IMR-90 (cell line): ENCODE measurements around the gene PITPNC1. TPM values are rescaled to one million over a fixed set of nuclear protein-coding genes. Genes with fewer than 3 reads are reported as not detected.

ENCODE experiments used
- ATAC-seq: fragments of 200-7000 bp; cut with Tn5 transposase; 2 replicates; pipeline ENCODE4 v1.9.1; 2020; ENCODE audit warnings: low read depth, mild to moderate bottlenecking, moderate library complexity
- BruUV-seq: library from RNA; stranded (reverse); fragments of 400-500 nt; replicated peaks from 2 replicates; lab custom pipeline; 2021; lab: Mats Ljungman, UMichigan
- CTCF ChIA-PET: fragments of 300-600 bp; formaldehyde crosslinking; extraction: SDS; loops from one replicate; lab custom pipeline; 2021; ENCODE audit warnings: antibody characterized with exemption; lab: Yijun Ruan, JAX
- POLR2A ChIA-PET: fragments of 300-600 bp; sonication (Branson Sonifier 250); formaldehyde crosslinking; loops from one replicate; lab custom pipeline; 2022; ENCODE audit warnings: antibody characterized with exemption; ENCODE audit not compliant: unreplicated experiment; lab: Charles Lee
- DNase-seq: peaks from one replicate; pipeline ENCODE4 v3.0.0; 2013
- H2AFZ ChIP-seq: replicated peaks from 2 replicates; pipeline ENCODE3; 2013; ENCODE audit warnings: low read length, mild to moderate bottlenecking; ENCODE audit not compliant: poor library complexity
- H2AK5ac ChIP-seq: 2 replicates; pipeline ENCODE4 v1.6.1; 2013; ENCODE audit warnings: low read depth, low read length, inconsistent platforms
- H2AK9ac ChIP-seq: replicated peaks from 2 replicates; pipeline ENCODE3; 2013; ENCODE audit warnings: mild to moderate bottlenecking, low read depth, low read length, moderate library complexity; ENCODE audit not compliant: poor library complexity
- H2BK120ac ChIP-seq: 2 replicates; pipeline ENCODE4 v1.6.1; 2013; ENCODE audit warnings: low read depth, low read length, inconsistent platforms
- H2BK15ac ChIP-seq: 3 replicates; pipeline ENCODE4 v1.6.1; 2013; ENCODE audit warnings: low read depth, low read length, inconsistent platforms
- H2BK20ac ChIP-seq: 2 replicates; pipeline ENCODE4 v1.6.1; 2013; ENCODE audit warnings: low read depth, mild to moderate bottlenecking, inconsistent platforms, low read length, moderate library complexity
- H2BK5ac ChIP-seq: 2 replicates; pipeline ENCODE4 v1.6.1; 2013; ENCODE audit warnings: mild to moderate bottlenecking, low read depth, low read length, inconsistent platforms; ENCODE audit not compliant: poor library complexity, severe bottlenecking
- H3K14ac ChIP-seq: replicated peaks from 2 replicates; pipeline ENCODE4 v1.6.1; 2013; ENCODE audit warnings: low read depth, low read length, inconsistent platforms
- H3K18ac ChIP-seq: 2 replicates; pipeline ENCODE4 v1.6.1; 2013; ENCODE audit warnings: low read depth, low read length, control low read depth
- H3K23ac ChIP-seq: 2 replicates; pipeline ENCODE4 v1.6.1; 2013; ENCODE audit warnings: low read depth, low read length, inconsistent platforms
- H3K27ac ChIP-seq: 2 replicates; pipeline ENCODE4 v1.5.1; 2013; ENCODE audit warnings: mild to moderate bottlenecking, control low read depth, low read length; ENCODE audit not compliant: insufficient read depth
- H3K27me3 ChIP-seq: 2 replicates; pipeline ENCODE4 v1.6.1; 2013; ENCODE audit warnings: low read length; ENCODE audit not compliant: control insufficient read depth, insufficient read depth
- H3K36me3 ChIP-seq: 2 replicates; pipeline ENCODE4 v1.6.1; 2013; ENCODE audit warnings: low read length, mixed read lengths; ENCODE audit not compliant: control insufficient read depth, insufficient read depth
- H3K4ac ChIP-seq: 2 replicates; pipeline ENCODE4 v1.6.1; 2013; ENCODE audit warnings: low read depth, low read length, inconsistent platforms
- H3K4me1 ChIP-seq: 2 replicates; pipeline ENCODE4 v1.6.1; 2013; ENCODE audit warnings: low read length, mixed read lengths; ENCODE audit not compliant: control insufficient read depth, insufficient read depth
- H3K4me2 ChIP-seq: 2 replicates; pipeline ENCODE4 v1.6.1; 2013; ENCODE audit warnings: low read depth, mild to moderate bottlenecking, control low read depth, low read length, moderate library complexity
- H3K4me3 ChIP-seq: 2 replicates; pipeline ENCODE4 v1.5.1; 2013; ENCODE audit warnings: low read depth, mild to moderate bottlenecking, control low read depth, low read length, moderate library complexity; ENCODE audit not compliant: insufficient read depth
- H3K56ac ChIP-seq: 2 replicates; pipeline ENCODE4 v1.6.1; 2013; ENCODE audit warnings: low read length, inconsistent platforms; ENCODE audit not compliant: insufficient read depth; ENCODE audit errors: extremely low read depth
- H3K79me1 ChIP-seq, 2 experiments: 2 replicates each; pipeline ENCODE4 v1.6.1; 2013; ENCODE audit warnings: low read length in 2 of 2, inconsistent platforms in 1 of 2, low read depth in 1 of 2
- H3K9ac ChIP-seq: 2 replicates; pipeline ENCODE4 v1.6.1; 2013; ENCODE audit warnings: low read depth, low read length, control low read depth
- H3K9me1 ChIP-seq: 2 replicates; pipeline ENCODE4 v1.6.1; 2013; ENCODE audit warnings: low read length, inconsistent platforms; ENCODE audit not compliant: insufficient read depth
- H3K9me3 ChIP-seq: 2 replicates; pipeline ENCODE4 v1.6.1; 2013; ENCODE audit warnings: low read length; ENCODE audit not compliant: control insufficient read depth, insufficient read depth
- H4K20me1 ChIP-seq: 2 replicates; pipeline ENCODE4 v1.6.1; 2013; ENCODE audit warnings: low read length, inconsistent platforms; ENCODE audit not compliant: insufficient read depth
- H4K5ac ChIP-seq: 2 replicates; pipeline ENCODE4 v1.6.1; 2013; ENCODE audit warnings: mild to moderate bottlenecking, low read depth, low read length, control low read depth
- H4K8ac ChIP-seq, 2 experiments: 2 replicates each; pipeline ENCODE4 v1.6.1; 2013; ENCODE audit warnings: low read depth in 2 of 2, low read length in 2 of 2, control low read depth in 1 of 2, inconsistent platforms in 1 of 2
- H4K91ac ChIP-seq: 2 replicates; pipeline ENCODE4 v1.6.1; 2013; ENCODE audit warnings: low read depth, low read length, inconsistent platforms; ENCODE audit not compliant: insufficient read depth
- BHLHE40 ChIP-seq: fragments of 150-350 bp; IDR thresholded peaks from 2 replicates; pipeline ENCODE4 v1.6.1; 2016; ENCODE audit warnings: mild to moderate bottlenecking, low read depth, low read length
- CEBPB ChIP-seq: IDR thresholded peaks from 2 replicates; pipeline ENCODE4 v1.6.1; 2012; ENCODE audit warnings: low read depth, low read length, improper control_type of control experiment
- CHD1 ChIP-seq: IDR thresholded peaks from 2 replicates; pipeline ENCODE4 v1.6.1; 2012; ENCODE audit warnings: low read depth, low read length, improper control_type of control experiment
- RCOR1 ChIP-seq: IDR thresholded peaks from 2 replicates; pipeline ENCODE4 v1.6.1; 2012; ENCODE audit warnings: mild to moderate bottlenecking, low read length, improper control_type of control experiment; ENCODE audit not compliant: insufficient replicate concordance
- WGBS, 2 experiments: methylation state at CpG; one replicate each; pipeline versions ENCODE4 v1.1.5 to v1.1.7; 2013; ENCODE audit warnings: missing lambda C conversion rate in 2 of 2; ENCODE audit not compliant: insufficient read length in 1 of 2; ENCODE audit errors: extremely low coverage in 2 of 2; 5-methylcytosine and 5-hydroxymethylcytosine counted together
- dilution Hi-C: fragments of 300-500 bp; cut with HindIII; formaldehyde crosslinking; loops from one replicate; pipeline ENCODE4 v1.14.3; 2018; ENCODE audit warnings: low sequenced_read_pairs; ENCODE audit not compliant: unreplicated experiment
- in situ Hi-C: fragments of 300-500 bp; cut with MboI; formaldehyde crosslinking; loops from 3 replicates; pipeline ENCODE4 v1.14.3; 2019; ENCODE audit warnings: low sequenced_read_pairs, inconsistent platforms, mixed read lengths
- intact Hi-C: fragments of 100-400 bp; cut with micrococcal nuclease; formaldehyde crosslinking; loops from 2 replicates; pipeline ENCODE4 v1.10.0; 2022
- polyA plus RNA-seq, 3 experiments: library from polyadenylated mRNA; depleted of rRNA; stranded (reverse); fragments of >200 nt; gene quantifications; 2 replicates each; pipeline ENCODE4 v1.2.3, GENCODE V29; 2012; ENCODE audit warnings: low replicate concordance in 1 of 3
- total RNA-seq: library from RNA; depleted of rRNA; stranded (reverse); fragments of >200 nt; gene quantifications from 2 replicates; pipeline ENCODE4 v1.2.3, GENCODE V29; 2012
- TF ChIP-seq, protein P1 (sequence below): conservative IDR thresholded peaks from 2 replicates; pipeline ENCODE4 v1.5.1; 2012; ENCODE audit warnings: mild to moderate bottlenecking, low read depth, low read length, improper control_type of control experiment

PITPNC1 gene
- total and polyA plus RNA-seq, 2 of the 4 experiments (the other 2 are of a cell fraction): 4.1 TPM

DNA sequence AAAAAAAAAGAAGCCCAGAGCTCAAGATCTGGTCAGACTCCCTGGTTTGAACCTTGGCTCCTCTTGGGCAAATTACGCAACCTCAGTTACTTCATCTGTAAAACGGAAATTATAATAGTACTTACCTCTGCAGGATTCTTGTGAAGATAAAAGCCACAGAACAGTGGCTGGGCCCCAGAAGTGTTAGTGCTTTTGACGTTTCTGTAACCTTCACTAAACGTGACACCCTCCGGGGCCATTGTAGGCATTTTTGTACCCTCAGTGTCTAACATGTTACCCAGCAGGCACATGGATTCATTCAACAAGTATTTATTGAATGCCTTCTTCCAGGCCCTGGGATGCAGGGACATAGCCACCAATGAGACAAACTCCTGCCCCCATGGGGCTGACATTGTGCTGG lies 58.0 kb downstream of the PITPNC1 start:
- CTCF ChIA-PET: no interaction called here
- in situ Hi-C loops: no loop called here

More for the DNA sequence above, 58.0 kb downstream of the PITPNC1 start:
- no peak for DNase-seq
- Histone ChIP-seq H3K4me1 (0 out of 2 replicates have a peak, but pooled peaks cover 2% of the 10 kb centered on the region), H3K23ac (no peak overlapping the region), H3K14ac (no peak overlapping the region), H2BK120ac (no peak overlapping the region), H2BK5ac (no peak overlapping the region), H4K5ac (no peak overlapping the region), H2BK15ac (no peak overlapping the region), H3K56ac (no peak overlapping the region), H3K79me1 (peaks cover 22 to 40% of the 10 kb centered on the region in 2 experiments), H4K8ac (no peak overlapping the region), H2BK20ac (no peak overlapping the region), H3K27me3 (no peaks in the 10 kb centered on the region), H3K4me3 (no peak overlapping the region), H3K27ac (no peak overlapping the region), H4K20me1 (no peaks in the 10 kb centered on the region), H3K18ac (no peak overlapping the region), H3K9me3 (no peaks in the 10 kb centered on the region), H4K91ac (no peak overlapping the region), H3K4ac (no peak overlapping the region), H3K36me3 (no peaks in the 10 kb centered on the region), H2AK9ac (no peak overlapping the region), H2AK5ac (no peak overlapping the region), H3K9ac (no peak overlapping the region), H3K4me2 (no peak overlapping the region), H2AFZ (no peak overlapping the region), H3K9me1 (peaks cover 4% of the 10 kb centered on the region; the same call in 1 of the 2 replicates)
- POLR2A ChIA-PET: no interaction called here
- intact Hi-C loops (no loop called here), dilution Hi-C loops (no loop called here)
- TF ChIP-seq, protein P1, sequence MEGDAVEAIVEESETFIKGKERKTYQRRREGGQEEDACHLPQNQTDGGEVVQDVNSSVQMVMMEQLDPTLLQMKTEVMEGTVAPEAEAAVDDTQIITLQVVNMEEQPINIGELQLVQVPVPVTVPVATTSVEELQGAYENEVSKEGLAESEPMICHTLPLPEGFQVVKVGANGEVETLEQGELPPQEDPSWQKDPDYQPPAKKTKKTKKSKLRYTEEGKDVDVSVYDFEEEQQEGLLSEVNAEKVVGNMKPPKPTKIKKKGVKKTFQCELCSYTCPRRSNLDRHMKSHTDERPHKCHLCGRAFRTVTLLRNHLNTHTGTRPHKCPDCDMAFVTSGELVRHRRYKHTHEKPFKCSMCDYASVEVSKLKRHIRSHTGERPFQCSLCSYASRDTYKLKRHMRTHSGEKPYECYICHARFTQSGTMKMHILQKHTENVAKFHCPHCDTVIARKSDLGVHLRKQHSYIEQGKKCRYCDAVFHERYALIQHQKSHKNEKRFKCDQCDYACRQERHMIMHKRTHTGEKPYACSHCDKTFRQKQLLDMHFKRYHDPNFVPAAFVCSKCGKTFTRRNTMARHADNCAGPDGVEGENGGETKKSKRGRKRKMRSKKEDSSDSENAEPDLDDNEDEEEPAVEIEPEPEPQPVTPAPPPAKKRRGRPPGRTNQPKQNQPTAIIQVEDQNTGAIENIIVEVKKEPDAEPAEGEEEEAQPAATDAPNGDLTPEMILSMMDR: no peak
- peak; percentile 74 for TF ChIP-seq CEBPB
- no peak for TF ChIP-seq RCOR1
- TF ChIP-seq CHD1: no peak
- no peak for TF ChIP-seq BHLHE40
- no peak for ATAC-seq
- WGBS, 2 experiments: 100% methylated on average over 3 of the region's 5 CpGs; no CpG with 5 or more reads in 1 of the 2 experiments
- no TSS peak for BruUV-seq
